Activated CD4-positive, alpha-beta T cell treated with anti-CD3 and anti-CD28 coated beads, Interleukin-2, amount 10 ng/mL, durations not matched to agents 7 days and 5 days (primary cell): ENCODE measurements around the gene IFRD2. TPM values are rescaled to one million over a fixed set of nuclear protein-coding genes. Genes with fewer than 3 reads are reported as not detected.
"Not testable (repeated sequence)": the region's sequence is repeated elsewhere in the genome, so short reads cannot be mapped to it uniquely, and the experiment has no call there.

Experiments used
- CTCF ChIA-PET: fragments of 350-600 bp; sonication (Branson Sonifier 250); formaldehyde crosslinking; loops from one replicate; lab custom pipeline; 2021; ENCODE audit warnings: antibody characterized with exemption; lab: Charles Lee
- POLR2A ChIA-PET: fragments of 350-600 bp; sonication (Branson Sonifier 250); formaldehyde crosslinking; loops from one replicate; lab custom pipeline; 2021; ENCODE audit warnings: antibody characterized with exemption; lab: Charles Lee
- DNase-seq: peaks from one replicate; pipeline ENCODE4 v3.0.0-alpha.2; 2020
- H3K27ac Mint-ChIP-seq: one replicate; pipeline ENCODE4 v1.8.0; 2021; ENCODE audit warnings: mild to moderate bottlenecking, moderate library complexity, mixed read lengths
- H3K27me3 Mint-ChIP-seq: one replicate; pipeline ENCODE4 v1.8.0; 2021; ENCODE audit warnings: mixed read lengths
- H3K36me3 Mint-ChIP-seq: one replicate; pipeline ENCODE4 v1.8.0; 2021; ENCODE audit warnings: low read depth, mixed read lengths
- H3K4me1 Mint-ChIP-seq: one replicate; pipeline ENCODE4 v1.8.0; 2021; ENCODE audit warnings: mixed read lengths
- H3K4me3 Mint-ChIP-seq: one replicate; pipeline ENCODE4 v1.8.0; 2021; ENCODE audit warnings: mild to moderate bottlenecking, moderate library complexity, mixed read lengths
- H3K9me3 Mint-ChIP-seq: one replicate; pipeline ENCODE4 v1.8.0; 2021; ENCODE audit warnings: mixed read lengths
- total RNA-seq, 2 experiments: library from RNA; stranded (reverse); gene quantifications; one replicate each; pipeline ENCODE4 v1.2.3, GENCODE V29; 2021

IFRD2 gene
- total RNA-seq, 2 experiments from 2014 or later = 59.4 to 66.0 TPM

DNA sequence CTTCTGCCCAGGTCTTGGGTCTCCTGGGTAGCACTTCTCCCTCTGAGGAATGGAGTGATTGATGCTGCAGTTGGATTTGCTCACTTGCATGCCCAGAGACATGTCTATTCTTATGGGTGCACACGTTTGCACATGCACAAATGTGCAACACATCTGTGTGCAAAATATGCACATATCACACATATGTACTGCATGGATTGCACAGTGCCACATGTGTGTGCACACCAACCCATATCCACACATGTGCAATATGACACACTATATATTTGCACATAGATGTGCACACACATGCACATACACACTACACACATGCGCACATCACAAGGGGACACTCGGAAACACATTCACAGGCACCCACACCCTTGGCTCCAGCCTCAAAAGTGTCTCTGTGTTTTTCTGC, 24.0 kb downstream of the IFRD2 start:
- Mint-ChIP-seq H3K4me1 (peaks cover 13% of the 10 kb centered on the region), H3K4me3 (no peak overlapping the region), H3K36me3 (no peaks in the 10 kb centered on the region), H3K27ac (no peak overlapping the region), H3K9me3 (no peaks in the 10 kb centered on the region), H3K27me3 (peaks cover 23% of the 10 kb centered on the region)
- POLR2A ChIA-PET = no interaction called here
- CTCF ChIA-PET = interaction anchor here (1.3 to 13.7 kb wide), 3 partner anchors 18 to 74 kb away, joined by 4 to 143 read pairs (median 8); no protein-coding TSS in a partner anchor
- no peak for DNase-seq

- ChIA-PET CTCF (interaction anchor here (0.6 to 13.7 kb wide), 10 partner anchors 9 to 449 kb away, joined by 3 to 143 read pairs (median 4); no protein-coding TSS in a partner anchor), POLR2A (no interaction called here)
- no peak for DNase-seq
- Mint-ChIP-seq H3K9me3 (no peaks in the 10 kb centered on the region), H3K36me3 (no peaks in the 10 kb centered on the region), H3K27me3 (peaks cover 18% of the 10 kb centered on the region), H3K4me3 (no peak overlapping the region), H3K4me1 (peaks cover 7% of the 10 kb centered on the region), H3K27ac (no peak overlapping the region)
Measured at GRCh38 chr3:50267280-50267913, 24.8 kb downstream of the IFRD2 start.

DNA sequence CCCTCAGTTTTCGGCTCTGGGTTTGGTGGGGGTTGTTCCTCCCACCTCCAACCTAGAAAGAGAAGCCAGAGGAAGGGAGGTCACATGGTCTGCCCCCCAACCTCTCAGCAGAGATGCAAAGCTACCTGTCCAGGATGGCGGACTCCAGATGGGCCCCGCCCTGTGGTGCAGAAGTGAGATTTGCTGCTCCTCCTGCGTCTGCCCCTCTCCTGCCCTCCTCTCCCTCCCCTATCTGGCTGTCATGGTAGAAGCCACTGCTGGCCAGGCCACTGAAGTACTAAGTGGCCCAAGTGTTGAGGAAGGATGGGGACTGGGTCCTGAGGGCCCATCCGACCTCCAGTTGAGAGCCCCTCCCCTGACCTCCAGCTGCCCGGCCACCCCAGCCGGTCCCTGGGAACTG, 25.4 kb downstream of the IFRD2 start:
- CTCF ChIA-PET = interaction anchor here (0.6 to 13.7 kb wide), 10 partner anchors 9 to 449 kb away, joined by 3 to 143 read pairs (median 5); no protein-coding TSS in a partner anchor
- Mint-ChIP-seq H3K36me3 (no peaks in the 10 kb centered on the region), H3K4me1 (peaks cover 6% of the 10 kb centered on the region), H3K27ac (no peak overlapping the region), H3K4me3 (no peak overlapping the region), H3K9me3 (no peaks in the 10 kb centered on the region), H3K27me3 (peaks cover 18% of the 10 kb centered on the region)
- no peak for DNase-seq
- POLR2A ChIA-PET = no interaction called here

DNA sequence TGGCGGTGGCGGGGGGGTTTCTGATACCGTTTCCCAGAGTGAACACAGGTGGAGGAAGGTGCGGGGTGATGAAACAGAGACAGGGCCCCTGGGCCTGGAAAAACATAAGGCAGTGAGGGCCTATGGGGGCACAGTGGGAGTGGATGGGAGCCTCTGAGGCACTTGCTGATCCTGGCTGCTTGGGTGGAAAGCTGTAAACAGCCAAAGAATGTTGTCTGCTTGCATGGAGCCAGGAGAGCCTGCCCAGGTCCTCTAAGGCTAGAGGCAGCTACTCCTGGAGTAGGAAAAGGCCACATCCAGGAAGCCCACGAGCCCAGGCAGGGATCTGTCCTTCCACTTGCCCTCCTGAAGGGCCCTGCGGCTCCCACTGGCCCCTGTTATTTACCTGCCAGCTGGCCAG, 26.2 kb downstream of the IFRD2 start:
- Mint-ChIP-seq H3K9me3 (no peaks in the 10 kb centered on the region), H3K4me3 (no peak overlapping the region), H3K27ac (no peak overlapping the region), H3K27me3 (peaks cover 18% of the 10 kb centered on the region), H3K4me1 (no peaks in the 10 kb centered on the region), H3K36me3 (no peaks in the 10 kb centered on the region)
- ChIA-PET CTCF (interaction anchor here (1.3 to 13.7 kb wide), 4 partner anchors 10 to 72 kb away, joined by 5 to 143 read pairs (median 6); no protein-coding TSS in a partner anchor), POLR2A (no interaction called here)
- no peak for DNase-seq

DNA sequence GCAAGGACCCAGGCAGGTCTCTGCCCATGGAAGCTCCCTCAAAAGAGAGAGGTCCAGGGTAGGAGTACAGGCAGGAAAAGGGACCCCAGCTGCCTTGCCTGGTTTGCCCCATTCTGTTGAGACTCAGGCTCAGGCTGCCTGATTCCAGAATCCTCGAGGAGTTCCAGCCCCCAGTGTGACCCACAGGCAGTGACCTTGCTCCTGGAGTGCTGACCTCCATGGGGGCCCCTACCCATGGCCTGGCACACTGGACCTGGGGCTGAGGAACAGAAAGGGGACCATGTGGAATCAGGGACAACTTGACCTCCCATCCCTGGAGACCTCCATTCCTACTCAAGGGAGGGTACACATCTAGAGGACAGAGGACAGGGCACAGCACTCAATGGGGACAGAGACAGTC, 26.7 kb downstream of the IFRD2 start:
- no peak for DNase-seq
- H3K36me3 Mint-ChIP-seq = no peaks in the 10 kb centered on the region
- no peaks in the 10 kb centered on the region for H3K9me3 Mint-ChIP-seq
- H3K4me3 Mint-ChIP-seq = no peak overlapping the region
- no peak overlapping the region for H3K27ac Mint-ChIP-seq
- peaks cover 18% of the 10 kb centered on the region for H3K27me3 Mint-ChIP-seq
- ChIA-PET POLR2A (no interaction called here), CTCF (interaction anchor here (1.3 to 13.7 kb wide), 2 partner anchors 15 to 72 kb away, joined by 7 to 143 read pairs; no protein-coding TSS in a partner anchor)
- H3K4me1 Mint-ChIP-seq = no peaks in the 10 kb centered on the region

GRCh38 chr3:50264964-50265485, 27.2 kb downstream of the IFRD2 start:
- ChIA-PET POLR2A (interaction anchor here (0.6 kb wide), 1 partner anchor 38 kb away, joined by 5 read pairs; no protein-coding TSS in a partner anchor), CTCF (interaction anchor here (1.0 to 13.7 kb wide), 3 partner anchors 9 to 70 kb away, joined by 3 to 143 read pairs (median 5); no protein-coding TSS in a partner anchor)
- DNase-seq = no peak
- peaks cover 18% of the 10 kb centered on the region for H3K27me3 Mint-ChIP-seq
- H3K4me1 Mint-ChIP-seq = no peaks in the 10 kb centered on the region
- H3K36me3 Mint-ChIP-seq = no peaks in the 10 kb centered on the region
- H3K9me3 Mint-ChIP-seq = no peaks in the 10 kb centered on the region
- no peak overlapping the region for H3K4me3 Mint-ChIP-seq
- H3K27ac Mint-ChIP-seq = no peak overlapping the region

- no peak for DNase-seq
- no peak overlapping the region for H3K4me3 Mint-ChIP-seq
- H3K9me3 Mint-ChIP-seq = no peaks in the 10 kb centered on the region
- H3K36me3 Mint-ChIP-seq = no peaks in the 10 kb centered on the region
- POLR2A ChIA-PET = interaction anchor here (0.6 kb wide), 1 partner anchor 38 kb away, joined by 5 read pairs; no protein-coding TSS in a partner anchor
- H3K4me1 Mint-ChIP-seq = peaks cover 3% of the 10 kb centered on the region
- peaks cover 18% of the 10 kb centered on the region for H3K27me3 Mint-ChIP-seq
- CTCF ChIA-PET = interaction anchor here (0.6 to 13.7 kb wide), 6 partner anchors 8 to 70 kb away, joined by 3 to 143 read pairs (median 4); no protein-coding TSS in a partner anchor
- no peak overlapping the region for H3K27ac Mint-ChIP-seq
Measured at GRCh38 chr3:50264383-50264963, 27.8 kb downstream of the IFRD2 start.

DNA sequence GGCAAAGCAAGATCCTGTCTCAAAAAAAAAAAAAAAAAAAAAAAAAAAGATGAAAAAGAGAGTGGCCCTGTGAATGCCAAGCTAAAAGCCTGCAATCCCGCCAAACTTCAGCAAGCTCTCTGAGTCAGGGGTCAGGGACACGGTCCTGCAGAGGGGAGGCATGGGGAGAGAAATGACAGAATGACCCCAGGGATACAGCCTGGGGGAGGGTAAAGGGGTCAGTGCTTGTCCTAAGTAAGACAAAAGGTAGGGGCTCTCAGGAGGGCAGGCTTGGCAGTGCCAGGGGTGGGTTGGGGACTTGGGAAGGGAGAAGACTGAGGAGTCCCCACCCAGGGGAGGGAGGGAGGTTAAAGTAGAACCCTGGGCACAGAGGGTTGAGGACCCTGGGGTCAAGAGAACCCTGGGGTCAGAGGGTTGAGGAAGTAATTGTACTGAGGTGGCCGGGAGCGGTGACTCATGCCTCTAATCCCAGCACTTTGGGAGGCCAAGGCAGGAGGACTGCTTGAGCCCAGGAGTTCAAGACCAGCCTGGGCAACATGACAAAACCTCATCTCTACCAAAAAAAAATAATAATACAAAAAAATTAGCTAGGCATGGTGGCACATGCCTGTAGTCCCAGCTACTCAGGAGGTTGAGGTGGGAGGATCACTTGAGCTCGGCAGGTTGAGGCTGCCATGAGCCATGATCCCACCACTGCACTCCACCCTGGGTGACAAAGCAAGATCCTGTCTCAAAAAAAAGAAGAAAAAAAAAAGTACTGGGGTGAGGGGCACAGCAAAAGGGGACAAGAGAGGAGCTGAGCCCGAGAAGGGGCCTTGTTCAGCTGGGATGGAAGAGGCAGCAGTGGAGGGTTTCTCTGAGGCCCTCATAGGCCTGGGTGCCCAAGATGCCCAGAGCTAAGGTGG, 28.5 kb downstream of the IFRD2 start:
- no peak overlapping the region for H3K4me3 Mint-ChIP-seq
- ChIA-PET POLR2A (interaction anchor here (0.6 kb wide), 1 partner anchor 28 kb away, joined by 5 read pairs; the partner anchor contains the start of gene GNAI2), CTCF (interaction anchor here (0.6 to 13.7 kb wide), 7 partner anchors 9 to 69 kb away, joined by 3 to 143 read pairs (median 4); partner anchors contain the start of gene IFRD2)
- peaks cover 3% of the 10 kb centered on the region for H3K4me1 Mint-ChIP-seq
- no peak for DNase-seq
- peaks cover 2% of the 10 kb centered on the region for H3K36me3 Mint-ChIP-seq
- H3K9me3 Mint-ChIP-seq = no peaks in the 10 kb centered on the region
- H3K27ac Mint-ChIP-seq = peak overlapping the region; percentile 19
- H3K27me3 Mint-ChIP-seq = peaks cover 17% of the 10 kb centered on the region

DNA sequence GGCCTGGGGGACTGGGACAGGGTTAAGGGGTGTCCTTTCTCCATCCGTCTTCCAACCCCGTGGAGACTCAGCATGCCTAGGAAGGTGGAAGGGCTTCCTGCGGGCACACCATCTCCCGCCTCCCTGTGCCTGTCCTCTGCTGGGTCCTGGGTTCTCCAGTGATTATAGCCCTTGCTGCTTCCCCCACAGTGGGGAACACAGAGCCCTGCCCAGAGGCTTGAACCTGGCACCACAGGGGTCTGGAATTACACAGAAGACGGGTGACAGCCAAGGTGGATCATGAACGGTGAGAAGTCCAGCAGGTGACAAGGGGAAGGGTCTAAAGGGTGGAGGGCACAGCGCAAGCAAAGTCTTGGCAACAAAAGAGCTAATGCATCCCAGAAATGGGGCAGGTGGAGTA, 29.5 kb downstream of the IFRD2 start:
- DNase-seq = no peak
- H3K4me1 Mint-ChIP-seq = peaks cover 3% of the 10 kb centered on the region
- no peak overlapping the region for H3K4me3 Mint-ChIP-seq
- ChIA-PET CTCF (interaction anchor here (1.0 to 13.7 kb wide), 4 partner anchors 10 to 29 kb away, joined by 4 to 143 read pairs (median 5); partner anchors contain the start of gene IFRD2), POLR2A (no interaction called here)
- H3K27ac Mint-ChIP-seq = no peak overlapping the region
- H3K36me3 Mint-ChIP-seq = peaks cover 11% of the 10 kb centered on the region
- peaks cover 8% of the 10 kb centered on the region for H3K27me3 Mint-ChIP-seq
- no peaks in the 10 kb centered on the region for H3K9me3 Mint-ChIP-seq

DNA sequence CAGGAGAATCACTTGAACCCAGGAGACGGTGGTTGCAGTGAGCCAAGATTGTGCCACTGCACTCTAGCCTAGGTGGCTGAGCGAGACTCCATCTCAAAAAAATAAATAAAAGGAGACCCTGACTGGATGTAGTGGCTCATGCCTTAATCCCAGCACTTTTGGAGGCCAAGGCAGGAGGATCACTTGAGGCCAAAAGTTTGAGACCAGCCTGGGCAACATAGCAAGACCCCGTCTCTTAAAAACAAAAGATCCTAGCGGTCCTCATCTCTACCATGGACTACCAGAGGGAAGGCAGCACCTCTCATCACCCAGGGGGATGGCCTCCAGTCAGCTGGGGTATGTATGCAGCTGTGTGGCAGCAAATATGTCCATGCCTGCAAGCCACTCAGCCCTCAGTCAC, 30.0 kb downstream of the IFRD2 start:
- H3K27ac Mint-ChIP-seq, POLR2A ChIA-PET: not testable (repeated sequence)

DNA sequence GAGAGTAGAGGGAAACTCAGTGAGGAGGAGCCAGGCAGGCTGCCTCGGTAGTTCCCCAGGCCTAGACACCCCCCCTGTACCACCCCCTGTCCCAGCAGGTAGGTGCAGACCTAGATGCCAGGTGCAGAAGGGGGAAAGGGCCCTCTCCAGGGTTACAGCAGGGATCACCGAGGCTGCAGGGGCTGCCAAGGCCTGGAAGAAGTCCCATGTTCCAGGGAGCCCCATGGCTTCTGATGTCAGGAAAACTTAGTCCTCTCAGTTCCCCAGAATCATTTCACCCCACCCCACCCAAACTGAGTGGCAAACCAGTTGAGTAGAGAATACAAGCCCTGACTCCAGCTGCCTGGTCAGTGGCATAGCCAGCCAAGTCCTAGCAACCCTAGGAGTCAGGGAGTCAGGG, 30.7 kb downstream of the IFRD2 start:
- POLR2A ChIA-PET = no interaction called here
- Mint-ChIP-seq H3K27me3 (peaks cover 5% of the 10 kb centered on the region), H3K4me3 (no peak overlapping the region)

More for the DNA sequence above, 30.0 kb downstream of the IFRD2 start:
- not testable (repeated sequence) for H3K9me3 Mint-ChIP-seq, H3K4me3 Mint-ChIP-seq, H3K27me3 Mint-ChIP-seq, DNase-seq, H3K4me1 Mint-ChIP-seq
- H3K36me3 Mint-ChIP-seq = peaks cover 16% of the 10 kb centered on the region
- CTCF ChIA-PET = interaction anchor here (0.5 to 13.7 kb wide), 3 partner anchors 10 to 36 kb away, joined by 3 to 143 read pairs (median 5); no protein-coding TSS in a partner anchor

More for the DNA sequence above, 30.7 kb downstream of the IFRD2 start:
- Mint-ChIP-seq H3K36me3 (peaks cover 21% of the 10 kb centered on the region), H3K9me3 (no peaks in the 10 kb centered on the region), H3K4me1 (peaks cover 7% of the 10 kb centered on the region), H3K27ac (no peak overlapping the region)
- CTCF ChIA-PET = interaction anchor here (0.5 to 13.7 kb wide), 6 partner anchors 10 to 42 kb away, joined by 3 to 143 read pairs (median 8); no protein-coding TSS in a partner anchor
- DNase-seq = no peak
